Measurements from ENCODE around the gene NFIC.

Gene NFIC

GRCh38 chr19:3455393-3455955 lies 89.1 kb downstream of the NFIC start (continued):
- no peak for TF ChIP-seq PATZ1 (CRISPR knock-in tag; IDR thresholded peaks at IDR 0.05; ENCODE audit: borderline replicate concordance)

GRCh38 chr19:3455960-3456601 lies 89.7 kb downstream of the NFIC start:
- ATAC-seq: no peak
- TF ChIP-seq ZNF8 (CRISPR knock-in tag; IDR thresholded peaks at IDR 0.05) (no peak), OSR1 (CRISPR knock-in tag; IDR thresholded peaks at IDR 0.05) (no peak), ZFP30 (CRISPR knock-in tag; IDR thresholded peaks at IDR 0.05) (no peak), RARB (CRISPR knock-in tag; IDR thresholded peaks at IDR 0.05) (no peak), CREB5 (CRISPR knock-in tag; IDR thresholded peaks at IDR 0.05; ENCODE audit: low read depth) (no peak), PPARA (CRISPR knock-in tag; IDR thresholded peaks at IDR 0.05; ENCODE audit: borderline replicate concordance) (no peak), TOX (CRISPR knock-in tag; IDR thresholded peaks at IDR 0.05; ENCODE audit: borderline replicate concordance) (no peak), ZNF565 (CRISPR knock-in tag; conservative IDR thresholded peaks at IDR 0.05; ENCODE audit: low read depth) (no peak), ZNF70 (CRISPR knock-in tag; IDR thresholded peaks at IDR 0.05) (no peak), ZFP3 (CRISPR knock-in tag; IDR thresholded peaks at IDR 0.05) (no peak), PATZ1 (CRISPR knock-in tag; IDR thresholded peaks at IDR 0.05; ENCODE audit: borderline replicate concordance) (no peak), ESRRG (CRISPR knock-in tag; IDR thresholded peaks at IDR 0.05) (no peak)

GRCh38 chr19:3456925-3457527 lies 90.6 kb downstream of the NFIC start:
- no peak for ATAC-seq
- TF ChIP-seq ISL1 (CRISPR knock-in tag; IDR thresholded peaks at IDR 0.05): no peak
- no peak for TF ChIP-seq TOX (CRISPR knock-in tag; IDR thresholded peaks at IDR 0.05; ENCODE audit: borderline replicate concordance)
- no peak for TF ChIP-seq POU6F1 (CRISPR knock-in tag; IDR thresholded peaks at IDR 0.05; ENCODE audit: borderline replicate concordance, low read depth)
- no peak for TF ChIP-seq PPARA (CRISPR knock-in tag; IDR thresholded peaks at IDR 0.05; ENCODE audit: borderline replicate concordance)
- TF ChIP-seq TCF4 (CRISPR knock-in tag; IDR thresholded peaks at IDR 0.05; ENCODE audit: borderline replicate concordance): no peak
- no peak for TF ChIP-seq CREB5 (CRISPR knock-in tag; IDR thresholded peaks at IDR 0.05; ENCODE audit: low read depth)
- no peak for TF ChIP-seq ZNF70 (CRISPR knock-in tag; IDR thresholded peaks at IDR 0.05)
- no peak for TF ChIP-seq ARNTL (CRISPR knock-in tag; IDR thresholded peaks at IDR 0.05; ENCODE audit: borderline replicate concordance, low read depth)
- TF ChIP-seq ZFP30 (CRISPR knock-in tag; IDR thresholded peaks at IDR 0.05): no peak
- TF ChIP-seq PATZ1 (CRISPR knock-in tag; IDR thresholded peaks at IDR 0.05; ENCODE audit: borderline replicate concordance): no peak
- TF ChIP-seq OSR1 (CRISPR knock-in tag; IDR thresholded peaks at IDR 0.05): no peak
- TF ChIP-seq GLIS3 (CRISPR knock-in tag; IDR thresholded peaks at IDR 0.05): no peak
- no peak for TF ChIP-seq ESRRG (CRISPR knock-in tag; IDR thresholded peaks at IDR 0.05)
- TF ChIP-seq TSHZ2 (CRISPR knock-in tag; IDR thresholded peaks at IDR 0.05): no peak
- no peak for TF ChIP-seq ZFP3 (CRISPR knock-in tag; IDR thresholded peaks at IDR 0.05)
- TF ChIP-seq ZC3H10 (CRISPR knock-in tag; IDR thresholded peaks at IDR 0.05): no peak
